ENCODE results near the gene POLR3E.

GRCh38 chr16:22278441-22279230 lies 18.6 kb upstream of the POLR3E start:
- TF ChIP-seq CTCF (IDR thresholded peaks at IDR 0.05; ENCODE audit: poor library complexity) = no peak
- no peak for TF ChIP-seq EZH2 (IDR thresholded peaks at IDR 0.05; ENCODE audit: borderline replicate concordance)
- TF ChIP-seq EZH2phosphoT487 (IDR thresholded peaks at IDR 0.05; ENCODE audit: low read depth, severe bottlenecking, unreplicated experiment) = no peak
